Nephron progenitor cell (in vitro differentiated cells): Measurements from ENCODE around the gene CDH19.
"Not testable (repeated sequence)": the region's sequence is repeated elsewhere in the genome, so short reads cannot be mapped to it uniquely, and the experiment has no call there.

ENCODE experiments used
- DNase-seq: peaks from one replicate; pipeline ENCODE4 v3.0.0; 2021
- H3K27ac Mint-ChIP-seq: 2 replicates; pipeline ENCODE4 v1.8.0; 2021; ENCODE audit warnings: mild to moderate bottlenecking, moderate library complexity, mixed read lengths
- H3K27me3 Mint-ChIP-seq: 2 replicates; pipeline ENCODE4 v1.8.0; 2021; ENCODE audit warnings: mild to moderate bottlenecking, low read depth, mixed read lengths; ENCODE audit not compliant: poor library complexity
- H3K36me3 Mint-ChIP-seq: 2 replicates; pipeline ENCODE4 v1.8.0; 2021; ENCODE audit warnings: low read depth, mixed read lengths
- H3K4me1 Mint-ChIP-seq: 2 replicates; pipeline ENCODE4 v1.8.0; 2021; ENCODE audit warnings: mixed read lengths
- H3K4me3 Mint-ChIP-seq: 2 replicates; pipeline ENCODE4 v1.8.0; 2021; ENCODE audit warnings: mild to moderate bottlenecking, moderate library complexity, mixed read lengths
- H3K9me3 Mint-ChIP-seq: 2 replicates; pipeline ENCODE4 v1.8.0; 2021; ENCODE audit warnings: mild to moderate bottlenecking, moderate library complexity, mixed read lengths
- CTCF ChIP-seq: fragments of 200-600 bp; sonication (generic); IDR thresholded peaks from 2 replicates; pipeline ENCODE4 v1.5.0; 2021; ENCODE audit warnings: antibody characterized with exemption

CDH19 gene

GRCh38 chr18:66495844-66496243, 108.0 kb downstream of the CDH19 start:
- DNase-seq, result peak; percentile 81
- Mint-ChIP-seq H3K4me3 (no peak overlapping the region), H3K36me3 (no peaks in the 10 kb centered on the region), H3K27ac (no peak overlapping the region), H3K27me3 (no peaks in the 10 kb centered on the region), H3K4me1 (no peaks in the 10 kb centered on the region), H3K9me3 (peaks cover 5% of the 10 kb centered on the region)
- peak; percentile 84 for TF ChIP-seq CTCF

- Mint-ChIP-seq H3K4me3 (no peak overlapping the region), H3K4me1 (no peaks in the 10 kb centered on the region), H3K36me3 (no peaks in the 10 kb centered on the region), H3K27ac (no peak overlapping the region), H3K9me3 (no peaks in the 10 kb centered on the region), H3K27me3 (no peaks in the 10 kb centered on the region)
- no peak for DNase-seq
- TF ChIP-seq CTCF, result no peak
Observed at GRCh38 chr18:66473882-66474281, 130.0 kb downstream of the CDH19 start.

GRCh38 chr18:66466184-66466583, 137.7 kb downstream of the CDH19 start:
- not testable (repeated sequence) for H3K36me3 Mint-ChIP-seq, H3K4me1 Mint-ChIP-seq, H3K9me3 Mint-ChIP-seq, H3K27ac Mint-ChIP-seq, DNase-seq, H3K27me3 Mint-ChIP-seq, H3K4me3 Mint-ChIP-seq

- DNase-seq, result no peak
- no peaks in the 10 kb centered on the region for H3K27me3 Mint-ChIP-seq
- no peak for TF ChIP-seq CTCF
- no peak overlapping the region for H3K27ac Mint-ChIP-seq
- no peaks in the 10 kb centered on the region for H3K36me3 Mint-ChIP-seq
- no peak overlapping the region for H3K4me3 Mint-ChIP-seq
- no peaks in the 10 kb centered on the region for H3K9me3 Mint-ChIP-seq
- no peaks in the 10 kb centered on the region for H3K4me1 Mint-ChIP-seq
Observed at GRCh38 chr18:66461344-66461743, 142.5 kb downstream of the CDH19 start.

GRCh38 chr18:66457245-66457644, 146.6 kb downstream of the CDH19 start:
- no peak overlapping the region for H3K4me3 Mint-ChIP-seq
- H3K27ac Mint-ChIP-seq, result no peak overlapping the region
- DNase-seq, result no peak
- no peaks in the 10 kb centered on the region for H3K36me3 Mint-ChIP-seq
- TF ChIP-seq CTCF, result no peak
- no peaks in the 10 kb centered on the region for H3K9me3 Mint-ChIP-seq
- H3K27me3 Mint-ChIP-seq, result no peaks in the 10 kb centered on the region
- H3K4me1 Mint-ChIP-seq, result no peaks in the 10 kb centered on the region
